HCT116 (cell line): Measurements from ENCODE around the gene XPOT. TPM values are rescaled to one million over a fixed set of nuclear protein-coding genes. Genes with fewer than 3 reads are reported as not detected.

ENCODE experiments used
- ATAC-seq: fragments of 200-7000 bp; cut with Tn5 transposase; 2 replicates; pipeline ENCODE4 v1.9.1; 2020; ENCODE audit warnings: mild to moderate bottlenecking, moderate library complexity
- BruUV-seq: library from RNA; stranded (reverse); fragments of 400-500 nt; replicated peaks from 2 replicates; lab custom pipeline; 2021; lab: Mats Ljungman, UMichigan
- CTCF ChIA-PET: fragments of 300-600 bp; sonication (Branson Sonifier 250); formaldehyde crosslinking; loops from one replicate; lab custom pipeline; 2021; ENCODE audit warnings: antibody characterized with exemption; lab: Charles Lee
- POLR2A ChIA-PET: fragments of 300-600, 350-600 bp; sonication (Branson Sonifier 250); formaldehyde crosslinking; loops from one replicate; lab custom pipeline; 2021; ENCODE audit warnings: antibody characterized with exemption; lab: Charles Lee
- RAD21 ChIA-PET, 2 experiments: fragments of 300-600 bp; sonication (Branson Sonifier 250); formaldehyde crosslinking; loops; one replicate each; lab custom pipeline; 2023; ENCODE audit warnings: low total read pairs in 2 of 2; ENCODE audit not compliant: uncharacterized antibody in 2 of 2, unreplicated experiment in 2 of 2, low non-redundant PET in 1 of 2; lab: Charles Lee
- DNase-seq: peaks from one replicate; pipeline ENCODE4 v3.0.0-alpha.2; 2010; ENCODE audit warnings: low read depth, low spot score
- H2AFZ ChIP-seq: fragments of 200-600 bp; shearing (Covaris generic), sonication (generic); 2 replicates; pipeline ENCODE4 v1.6.1; 2017; ENCODE audit warnings: low read depth, mixed run types, mixed read lengths, antibody characterized with exemption, low read length; ENCODE audit not compliant: poor library complexity, severe bottlenecking
- H3K27ac ChIP-seq: 2 replicates; pipeline ENCODE4 v1.5.1; 2012; ENCODE audit warnings: low read depth, low read length
- H3K27me3 ChIP-seq: fragments of 200-600 bp; sonication (generic); 2 replicates; pipeline ENCODE4 v1.6.1; 2016; ENCODE audit warnings: mixed run types, low read length, mixed read lengths; ENCODE audit not compliant: insufficient read depth
- H3K36me3 ChIP-seq, 2 experiments: fragments of 200-500 bp in 1 of 2; fragments of 200-600 bp in 1 of 2; sonication (Bioruptor generic) in 1 of 2; sonication (generic) in 1 of 2; 2 replicates each; pipeline versions ENCODE4 v1.5.1 to v1.6.1; 2014 to 2016; ENCODE audit warnings: low read length in 2 of 2, inconsistent platforms in 1 of 2, mixed read lengths in 1 of 2, mixed run types in 1 of 2; ENCODE audit not compliant: insufficient read depth in 2 of 2, control insufficient read depth in 1 of 2
- H3K4me1 ChIP-seq, 2 experiments: fragments of 200-600 bp in 1 of 2; sonication (generic) in 1 of 2; 2 replicates each; pipeline versions ENCODE4 v1.5.1 to v1.6.1; 2012 to 2017; ENCODE audit warnings: low read length in 2 of 2, inconsistent platforms in 1 of 2, mild to moderate bottlenecking in 1 of 2, mixed read lengths in 1 of 2, mixed run types in 1 of 2, moderate library complexity in 1 of 2; ENCODE audit not compliant: insufficient read depth in 2 of 2, control insufficient read depth in 1 of 2
- H3K4me2 ChIP-seq: fragments of 200-600 bp; sonication (generic); 2 replicates; pipeline ENCODE4 v1.6.1; 2017; ENCODE audit warnings: mixed run types, low read length, mixed read lengths
- H3K4me3 ChIP-seq, 2 experiments: fragments of 200-600 bp in 1 of 2; sonication (generic) in 1 of 2; replicated peaks in 1 of 2; 2 replicates each; pipeline ENCODE4 v1.5.1; 2011 to 2016; ENCODE audit warnings: low read length in 2 of 2, control low read depth in 1 of 2, low read depth in 1 of 2, mild to moderate bottlenecking in 1 of 2, mixed read lengths in 1 of 2, mixed run types in 1 of 2
- H3K79me2 ChIP-seq: fragments of 200-600 bp; sonication (generic); 2 replicates; pipeline ENCODE4 v1.6.1; 2017; ENCODE audit warnings: mild to moderate bottlenecking, mixed run types, low read length, moderate library complexity, mixed read lengths; ENCODE audit not compliant: insufficient read depth
- H3K9ac ChIP-seq: fragments of 200-600 bp; sonication (generic); 2 replicates; pipeline ENCODE4 v1.6.1; 2016; ENCODE audit warnings: low read length, mixed read lengths
- H3K9me2 ChIP-seq: fragments of 200-600 bp; sonication (generic), shearing (Covaris generic); 2 replicates; pipeline ENCODE4 v1.6.1; 2017; ENCODE audit warnings: mixed run types, mild to moderate bottlenecking, moderate library complexity; ENCODE audit not compliant: insufficient read depth
- H3K9me3 ChIP-seq, 2 experiments: fragments of 200-500 bp in 1 of 2; fragments of 200-600 bp in 1 of 2; sonication (Bioruptor generic) in 1 of 2; sonication (generic) in 1 of 2; 2 replicates each; pipeline ENCODE4 v1.6.1; 2014 to 2017; ENCODE audit warnings: low read length in 2 of 2, mixed read lengths in 2 of 2, inconsistent platforms in 1 of 2, low read depth in 1 of 2, mild to moderate bottlenecking in 1 of 2, mixed run types in 1 of 2, moderate library complexity in 1 of 2; ENCODE audit not compliant: control insufficient read depth in 1 of 2, insufficient read depth in 1 of 2
- H4K20me1 ChIP-seq: fragments of 200-600 bp; sonication (generic), shearing (Covaris generic); 2 replicates; pipeline ENCODE4 v1.6.1; 2017; ENCODE audit warnings: mixed run types, mild to moderate bottlenecking, moderate library complexity; ENCODE audit not compliant: insufficient read depth
- ATF3 ChIP-seq: IDR thresholded peaks from 2 replicates; pipeline ENCODE4 v1.6.1; 2012
- CBX3 ChIP-seq: IDR thresholded peaks from 2 replicates; pipeline ENCODE4 v1.6.1; 2012; ENCODE audit warnings: low read depth
- CEBPB ChIP-seq: IDR thresholded peaks from 2 replicates; pipeline ENCODE4 v1.6.1; 2012; ENCODE audit warnings: low read depth
- CTCF ChIP-seq, 3 experiments: fragments of 200-600 bp in 1 of 3; sonication (generic) in 1 of 3; IDR thresholded peaks in 2 of 3; conservative IDR thresholded peaks in 1 of 3; 2 replicates each; pipeline ENCODE4 v1.5.1; 2012 to 2017; ENCODE audit warnings: low read depth in 2 of 3, low read length in 2 of 3, antibody characterized with exemption in 1 of 3, borderline replicate concordance in 1 of 3, control low read depth in 1 of 3, mild to moderate bottlenecking in 1 of 3, mixed read lengths in 1 of 3, mixed run types in 1 of 3, moderate library complexity in 1 of 3; ENCODE audit not compliant: insufficient read depth in 1 of 3
- ELF1 ChIP-seq: IDR thresholded peaks from 2 replicates; pipeline ENCODE4 v1.6.1; 2012; ENCODE audit warnings: low read depth, borderline replicate concordance
- EZH2phosphoT487 ChIP-seq: fragments of 200-600 bp; IDR thresholded peaks from 2 replicates; pipeline ENCODE4 v1.6.1; 2018; ENCODE audit warnings: antibody characterized with exemption, borderline replicate concordance
- FOSL1 ChIP-seq: IDR thresholded peaks from 2 replicates; pipeline ENCODE4 v1.6.1; 2012; ENCODE audit warnings: low read depth
- JUND ChIP-seq: IDR thresholded peaks from 2 replicates; pipeline ENCODE4 v1.6.1; 2012
- MAX ChIP-seq: IDR thresholded peaks from 2 replicates; pipeline ENCODE4 v1.6.1; 2012
- POLR2A ChIP-seq: IDR thresholded peaks from 2 replicates; pipeline ENCODE4 v1.7.0; 2011; ENCODE audit warnings: borderline replicate concordance; ENCODE audit not compliant: insufficient read depth, insufficient read length; ENCODE audit errors: extremely low read depth
- POLR2AphosphoS5 ChIP-seq: IDR thresholded peaks from 2 replicates; pipeline ENCODE4 v1.6.1; 2011; ENCODE audit warnings: mild to moderate bottlenecking, low read depth, low read length, moderate library complexity
- RAD21 ChIP-seq: IDR thresholded peaks from 2 replicates; pipeline ENCODE4 v1.6.1; 2012; ENCODE audit warnings: low read depth, mild to moderate bottlenecking
- REST ChIP-seq: IDR thresholded peaks from 2 replicates; pipeline ENCODE4 v1.6.1; 2012; ENCODE audit warnings: low read depth
- SIN3A ChIP-seq: IDR thresholded peaks from 2 replicates; pipeline ENCODE4 v1.6.1; 2012; ENCODE audit warnings: low read depth
- SP1 ChIP-seq: IDR thresholded peaks from 2 replicates; pipeline ENCODE4 v1.6.1; 2012; ENCODE audit warnings: low read depth
- SRF ChIP-seq: IDR thresholded peaks from 2 replicates; pipeline ENCODE4 v1.6.1; 2012; ENCODE audit warnings: low read depth
- TCF7L2 ChIP-seq: IDR thresholded peaks from 2 replicates; pipeline ENCODE4 v1.7.0; 2011; ENCODE audit warnings: borderline replicate concordance, inconsistent platforms; ENCODE audit not compliant: insufficient read depth, insufficient read length; ENCODE audit errors: extremely low read depth
- ZBTB33 ChIP-seq: IDR thresholded peaks from 2 replicates; pipeline ENCODE4 v1.6.1; 2011; ENCODE audit warnings: mild to moderate bottlenecking, low read length, moderate library complexity; ENCODE audit not compliant: insufficient replicate concordance; ENCODE audit errors: extremely low read depth
- ZFX ChIP-seq: fragments of 450-650 bp; IDR thresholded peaks from 2 replicates; pipeline ENCODE4 v1.6.1; 2017
- ZNF274 ChIP-seq: fragments of 200-500 bp; sonication (Bioruptor generic); IDR thresholded peaks from 2 replicates; pipeline ENCODE4 v1.6.1; 2014; ENCODE audit warnings: mild to moderate bottlenecking, low read depth, low read length, inconsistent platforms
- intact Hi-C: fragments of 100-400 bp; cut with micrococcal nuclease; formaldehyde crosslinking; loops from 2 replicates; pipeline ENCODE4 v1.10.0; 2022
- total RNA-seq: library from RNA; stranded (reverse); gene quantifications from one replicate; pipeline ENCODE4 v1.2.1, GENCODE V29; 2021; ENCODE audit not compliant: unreplicated experiment

Gene XPOT
- total RNA-seq, 1 experiment from 2014 or later = 120 TPM

DNA sequence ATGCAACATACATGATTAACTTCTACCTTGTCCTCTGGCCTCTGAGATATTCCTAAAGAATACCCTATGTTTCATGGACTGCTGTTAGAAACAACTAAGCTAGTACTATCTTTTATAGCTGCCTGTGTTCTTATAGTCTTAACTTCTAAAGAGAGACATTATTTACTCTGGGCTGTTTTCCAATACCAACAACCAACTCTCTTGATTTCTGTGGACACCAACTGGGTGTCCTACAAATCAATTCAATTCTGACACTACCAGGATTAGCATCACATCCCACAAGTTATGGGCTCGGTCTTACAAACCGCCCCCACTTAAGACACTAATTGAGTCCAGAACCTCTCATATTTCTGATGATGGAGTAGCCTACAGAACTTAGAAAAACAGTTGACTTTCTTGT, 8.3 kb downstream of the XPOT start:
- intact Hi-C loops = loop anchor here (5.0 kb wide), 1 partner anchor 35 kb away; no protein-coding TSS in a partner anchor
- Histone ChIP-seq H3K27ac (no peak overlapping the region), H3K9me3 (no peaks in the 10 kb centered on the region), H3K4me3 (no peak overlapping the region), H3K9ac (no peak overlapping the region), H3K36me3 (peaks cover 56 to 71% of the 10 kb centered on the region in 2 experiments), H3K4me2 (no peak overlapping the region), H3K9me2 (no peaks in the 10 kb centered on the region), H3K79me2 (peaks cover 63% of the 10 kb centered on the region), H3K27me3 (no peaks in the 10 kb centered on the region), H3K4me1 (0 out of 4 replicates have a peak, but pooled peaks cover 0 to 4% of the 10 kb centered on the region in 2 experiments), H2AFZ (no peak overlapping the region), H4K20me1 (peaks cover 14% of the 10 kb centered on the region; the same call in 1 of the 2 replicates)
- ChIA-PET RAD21 (no interaction called here), CTCF (no interaction called here), POLR2A (no interaction called here)
- DNase-seq (no peak), ATAC-seq (no peak)
- no peak for TF ChIP-seq TCF7L2
- no peak for TF ChIP-seq FOSL1
- no peak for TF ChIP-seq ZFX
- no peak for TF ChIP-seq SRF
- TF ChIP-seq POLR2AphosphoS5 = no peak
- TF ChIP-seq SIN3A = no peak
- TF ChIP-seq ATF3 = no peak
- no peak for TF ChIP-seq MAX
- no peak for TF ChIP-seq SP1
- TF ChIP-seq REST = no peak
- no peak for TF ChIP-seq CBX3
- no peak for TF ChIP-seq CTCF (IDR thresholded peaks at IDR 0.05 in 2 of 3, conservative IDR thresholded peaks at IDR 0.05 in 1 of 3; ENCODE audit: borderline replicate concordance in 1 of 3, insufficient read depth in 1 of 3, low read depth in 2 of 3, low read length in 2 of 3)
- TF ChIP-seq CEBPB = no peak
- TF ChIP-seq EZH2phosphoT487 = no peak
- no peak for TF ChIP-seq RAD21
- no peak for TF ChIP-seq ELF1
- no peak for TF ChIP-seq POLR2A
- no peak for TF ChIP-seq JUND
- no peak for TF ChIP-seq ZBTB33
- TF ChIP-seq ZNF274 = no peak
- no TSS peak for BruUV-seq
